Measurements from ENCODE around the gene GFM2. TPM values are rescaled to one million over a fixed set of nuclear protein-coding genes. Genes with fewer than 3 reads are reported as not detected.
"Not testable (repeated sequence)": the region's sequence is repeated elsewhere in the genome, so short reads cannot be mapped to it uniquely, and the experiment has no call there.

Gene GFM2
- total RNA-seq, 6 experiments from 2014 or later, result 16.5 to 35.0 (median 29.7) TPM

DNA sequence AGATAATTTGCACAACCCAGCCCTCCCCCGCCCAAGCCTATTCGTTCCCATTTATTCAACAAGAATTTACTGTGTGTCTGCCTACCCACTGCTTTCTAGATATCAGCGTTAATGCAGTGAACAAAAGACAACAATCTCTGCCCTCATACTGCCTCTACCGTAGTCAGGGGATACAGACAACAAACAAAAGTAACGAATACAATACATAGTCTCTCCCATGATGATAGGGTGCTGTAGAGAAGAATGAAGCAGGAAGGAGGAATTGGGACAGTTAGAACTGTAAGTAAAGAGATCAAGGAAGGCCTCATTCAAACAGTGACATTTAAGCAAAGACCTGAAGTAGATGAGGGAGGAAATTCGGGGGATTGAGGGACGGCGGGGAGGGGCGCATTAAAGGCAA is 1.7 kb downstream of the GFM2 start:
- TF ChIP-seq POLR2A (IDR thresholded peaks at IDR 0.05), result no peak
- TF ChIP-seq, protein P1, sequence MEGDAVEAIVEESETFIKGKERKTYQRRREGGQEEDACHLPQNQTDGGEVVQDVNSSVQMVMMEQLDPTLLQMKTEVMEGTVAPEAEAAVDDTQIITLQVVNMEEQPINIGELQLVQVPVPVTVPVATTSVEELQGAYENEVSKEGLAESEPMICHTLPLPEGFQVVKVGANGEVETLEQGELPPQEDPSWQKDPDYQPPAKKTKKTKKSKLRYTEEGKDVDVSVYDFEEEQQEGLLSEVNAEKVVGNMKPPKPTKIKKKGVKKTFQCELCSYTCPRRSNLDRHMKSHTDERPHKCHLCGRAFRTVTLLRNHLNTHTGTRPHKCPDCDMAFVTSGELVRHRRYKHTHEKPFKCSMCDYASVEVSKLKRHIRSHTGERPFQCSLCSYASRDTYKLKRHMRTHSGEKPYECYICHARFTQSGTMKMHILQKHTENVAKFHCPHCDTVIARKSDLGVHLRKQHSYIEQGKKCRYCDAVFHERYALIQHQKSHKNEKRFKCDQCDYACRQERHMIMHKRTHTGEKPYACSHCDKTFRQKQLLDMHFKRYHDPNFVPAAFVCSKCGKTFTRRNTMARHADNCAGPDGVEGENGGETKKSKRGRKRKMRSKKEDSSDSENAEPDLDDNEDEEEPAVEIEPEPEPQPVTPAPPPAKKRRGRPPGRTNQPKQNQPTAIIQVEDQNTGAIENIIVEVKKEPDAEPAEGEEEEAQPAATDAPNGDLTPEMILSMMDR (IDR thresholded peaks at IDR 0.05), result no peak
- intact Hi-C loops (cut with DNase I), result loop anchor here (10.0 kb wide), 2 partner anchors 140 to 150 kb away; no protein-coding TSS in a partner anchor
- peaks cover 0 to 23% (median 10%) of the 10 kb centered on the region in 4 donors for H3K4me1 ChIP-seq
- peaks cover 0 to 25% (median 7%) of the 10 kb centered on the region in 4 donors for H3K36me3 ChIP-seq
- ATAC-seq (no peak), DNase-seq (no peak)
- 71% methylated on average over 9 of the region's 9 CpGs for WGBS (ENCODE audit: insufficient coverage, low coverage, low lambda C conversion rate, missing lambda C conversion rate)
- H3K27me3 ChIP-seq, result no peaks in the 10 kb centered on the region
- H3K27ac ChIP-seq, result no peak overlapping the region
- H3K4me3 ChIP-seq, result no peak overlapping the region
- no peaks in the 10 kb centered on the region for H3K9me3 ChIP-seq

DNA sequence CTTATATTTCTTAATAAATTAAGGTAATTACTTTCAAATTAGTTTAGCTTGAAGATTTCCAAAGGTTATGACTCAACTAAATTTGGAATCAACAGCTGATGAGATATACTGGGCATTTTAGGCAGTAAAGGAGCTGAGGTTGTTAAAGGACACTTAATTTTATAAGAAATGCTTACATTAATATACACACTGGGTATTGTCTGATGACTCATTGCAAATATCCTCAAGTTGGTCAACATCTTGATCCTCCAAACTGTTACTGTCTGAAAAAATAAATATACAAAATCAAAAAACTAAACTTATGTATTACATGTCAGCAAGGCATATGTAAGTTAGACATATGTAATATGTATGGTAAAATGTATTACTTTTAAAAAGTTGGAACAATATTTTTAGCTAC is 3.4 kb downstream of the GFM2 start:
- TF ChIP-seq POLR2A (IDR thresholded peaks at IDR 0.05), result no peak
- TF ChIP-seq, protein P1 (IDR thresholded peaks at IDR 0.05), result no peak
- no peak for DNase-seq
- Histone ChIP-seq H3K27ac (no peak overlapping the region), H3K9me3 (no peaks in the 10 kb centered on the region), H3K4me3 (no peak overlapping the region), H3K4me1 (peaks cover 0 to 22% (median 9%) of the 10 kb centered on the region in 4 donors), H3K27me3 (no peaks in the 10 kb centered on the region), H3K36me3 (peaks cover 0 to 23% (median under 1%) of the 10 kb centered on the region in 4 donors)
- intact Hi-C loops (cut with DNase I), result loop anchor here (10.0 kb wide), 2 partner anchors 141 to 151 kb away; no protein-coding TSS in a partner anchor
- ATAC-seq, result no peak

DNA sequence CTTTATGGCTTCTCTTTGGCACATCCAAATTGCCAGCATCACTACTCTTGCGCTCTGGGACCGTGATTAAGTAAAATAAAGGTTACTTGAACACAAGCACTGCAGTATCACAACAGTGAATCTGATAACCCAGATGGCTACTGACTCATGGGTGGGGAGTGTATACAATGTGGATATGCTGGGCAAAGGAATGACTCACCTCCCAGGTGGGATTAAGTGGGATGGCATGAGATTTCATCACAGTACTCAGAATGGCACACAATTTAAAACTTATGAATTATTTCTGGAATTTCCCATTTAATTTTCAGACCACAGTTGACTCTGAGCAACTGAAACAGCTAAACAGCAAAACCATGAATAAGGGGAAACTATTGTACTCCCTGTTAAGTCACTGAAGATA is 4.3 kb downstream of the GFM2 start:
- no peaks in the 10 kb centered on the region for H3K9me3 ChIP-seq
- DNase-seq (no peak), ATAC-seq (no peak)
- no peaks in the 10 kb centered on the region for H3K27me3 ChIP-seq
- peaks cover 0 to 32% (median 2%) of the 10 kb centered on the region in 4 donors for H3K36me3 ChIP-seq
- H3K4me3 ChIP-seq, result no peak overlapping the region
- peaks cover 0 to 13% (median 5%) of the 10 kb centered on the region in 4 donors for H3K4me1 ChIP-seq
- intact Hi-C loops (cut with DNase I), result loop anchor here (10.0 kb wide), 2 partner anchors 142 to 152 kb away; no protein-coding TSS in a partner anchor
- no peak for TF ChIP-seq POLR2A (IDR thresholded peaks at IDR 0.05)
- TF ChIP-seq, protein P1 (IDR thresholded peaks at IDR 0.05), result no peak
- no peak overlapping the region for H3K27ac ChIP-seq
- WGBS (ENCODE audit: insufficient coverage, low coverage, low lambda C conversion rate, missing lambda C conversion rate), result 89% methylated on average over 2 of the region's 2 CpGs

DNA sequence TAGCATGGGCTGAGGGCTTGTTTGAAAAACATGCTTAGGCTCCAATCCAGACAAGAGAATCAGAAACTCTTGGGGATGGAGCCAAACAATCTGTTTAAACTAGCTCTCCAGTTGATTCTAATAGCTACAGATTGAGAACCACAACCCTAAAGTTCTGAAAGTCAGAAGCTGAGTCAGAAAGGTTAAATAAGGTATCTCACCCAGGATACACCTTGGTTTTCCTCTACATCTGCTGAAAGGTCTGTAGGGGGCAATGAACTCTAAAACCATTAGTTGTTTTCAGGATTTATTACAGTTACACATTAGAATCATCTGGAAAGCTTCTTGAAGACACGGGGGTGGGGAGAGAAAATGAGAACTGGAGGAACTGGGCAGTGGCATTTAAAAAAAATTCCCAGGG is 5.7 kb downstream of the GFM2 start:
- peaks cover 0 to 44% (median 2%) of the 10 kb centered on the region in 4 donors for H3K36me3 ChIP-seq
- H3K27me3 ChIP-seq, result no peaks in the 10 kb centered on the region
- intact Hi-C loops (cut with DNase I), result loop anchor here (10.0 kb wide), 2 partner anchors 144 to 154 kb away; no protein-coding TSS in a partner anchor
- H3K27ac ChIP-seq, result no peak overlapping the region
- ATAC-seq (no peak), DNase-seq (no peak)
- no peak overlapping the region for H3K4me3 ChIP-seq
- no peaks in the 10 kb centered on the region for H3K9me3 ChIP-seq
- WGBS (ENCODE audit: insufficient coverage, low coverage, low lambda C conversion rate, missing lambda C conversion rate), result 73% methylated on average over 1 of the region's 1 CpG
- peaks cover 0 to 12% (median 5%) of the 10 kb centered on the region in 4 donors for H3K4me1 ChIP-seq
- no peak for TF ChIP-seq POLR2A (IDR thresholded peaks at IDR 0.05)
- TF ChIP-seq, protein P1 (IDR thresholded peaks at IDR 0.05), result no peak

DNA sequence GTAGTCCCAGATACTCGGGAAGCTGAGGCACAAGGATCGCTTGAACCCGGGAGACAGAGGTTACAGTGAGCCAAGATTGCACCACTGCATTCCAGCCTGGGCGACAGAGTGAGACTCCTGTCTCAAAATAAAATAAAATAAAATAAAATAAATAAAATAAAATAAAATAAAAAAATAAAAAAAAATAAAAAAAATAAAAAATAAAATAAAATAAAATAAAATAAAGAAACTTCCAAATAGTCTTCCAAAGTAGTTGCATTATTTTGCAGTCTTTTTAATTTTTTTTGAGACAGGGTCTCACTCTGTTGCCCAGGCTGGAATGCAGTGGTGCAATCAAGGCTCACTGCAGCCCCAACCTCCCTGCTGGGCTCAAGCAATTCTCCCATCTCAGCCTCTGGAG is 18.2 kb downstream of the GFM2 start:
- 100% methylated on average over 2 of the region's 4 CpGs for WGBS (ENCODE audit: insufficient coverage, low coverage, low lambda C conversion rate, missing lambda C conversion rate)
- H3K4me3 ChIP-seq; ATAC-seq; H3K4me1 ChIP-seq; intact Hi-C loops (cut with DNase I); H3K9me3 ChIP-seq; DNase-seq; H3K27ac ChIP-seq; H3K27me3 ChIP-seq: not testable (repeated sequence)
- H3K36me3 ChIP-seq, result peaks cover 0 to 73% (median 11%) of the 10 kb centered on the region in 4 donors
